GM12878 (cell line): ENCODE measurements around the gene ARHGAP30. TPM values are rescaled to one million over a fixed set of nuclear protein-coding genes. Genes with fewer than 3 reads are reported as not detected.

ENCODE experiments used
- CEBPB ChIP-seq, 2 experiments: fragments of 150-350 bp in 1 of 2; IDR thresholded peaks; 2 replicates each; pipeline ENCODE4 v1.6.1; 2012 to 2014; ENCODE audit warnings: low read depth in 2 of 2, low read length in 2 of 2, borderline replicate concordance in 1 of 2, inconsistent platforms in 1 of 2
- CHD2 ChIP-seq: IDR thresholded peaks from 2 replicates; pipeline ENCODE4 v1.6.1; 2011; ENCODE audit warnings: low read depth, low read length, improper control_type of control experiment, borderline replicate concordance
- FOXM1 ChIP-seq: IDR thresholded peaks from 2 replicates; pipeline ENCODE4 v1.6.1; 2012; ENCODE audit warnings: low read depth, mild to moderate bottlenecking, inconsistent platforms, low read length, moderate library complexity
- HDAC2 ChIP-seq: fragments of 200-600 bp; sonication (generic); IDR thresholded peaks from 2 replicates; pipeline ENCODE4 v1.6.1; 2017
- IRF4 ChIP-seq: IDR thresholded peaks from 2 replicates; pipeline ENCODE4 v1.6.1; 2011; ENCODE audit warnings: low read depth, low read length
- MXI1 ChIP-seq: fragments of 150-350 bp; IDR thresholded peaks from 2 replicates; pipeline ENCODE4 v1.6.1; 2011; ENCODE audit warnings: low read depth, mild to moderate bottlenecking, inconsistent platforms, low read length, improper control_type of control experiment
- POU2F2 ChIP-seq: IDR thresholded peaks from 3 replicates; pipeline ENCODE4 v1.6.1; 2011; ENCODE audit warnings: low read depth, mild to moderate bottlenecking, low read length, borderline replicate concordance
- SMARCA5 ChIP-seq: fragments of 450-650 bp; IDR thresholded peaks from 2 replicates; pipeline ENCODE4 v1.6.1; 2017; ENCODE audit warnings: mild to moderate bottlenecking
- SREBF2 ChIP-seq: IDR thresholded peaks from 2 replicates; pipeline ENCODE4 v1.6.1; 2012; ENCODE audit warnings: mild to moderate bottlenecking, low read length
- STAT3 ChIP-seq: IDR thresholded peaks from 2 replicates; pipeline ENCODE4 v1.6.1; 2011; ENCODE audit warnings: low read depth, low read length, improper control_type of control experiment
- ZNF217 ChIP-seq: fragments of 450-650 bp; IDR thresholded peaks from 2 replicates; pipeline ENCODE4 v1.6.1; 2017; ENCODE audit warnings: antibody characterized with exemption, mild to moderate bottlenecking
- ZNF24 ChIP-seq: fragments of 450-650 bp; IDR thresholded peaks from 2 replicates; pipeline ENCODE4 v1.6.1; 2017; ENCODE audit warnings: antibody characterized with exemption, mild to moderate bottlenecking
- polyA plus RNA-seq, 11 experiments: library from polyadenylated mRNA; depleted of rRNA in 4 of 11; unstranded in 6 of 11; stranded (reverse) in 5 of 11; fragments of >200 nt; fragmentation: Nextera tagmentation in 4 of 11; fragmentation: Illumina TruSeq in 1 of 11; extraction: Ambion mirVana in 4 of 11; extraction: Trizol in 1 of 11; gene quantifications; 1 replicate in 1 of 11; 2 replicates in 10 of 11; pipeline versions ENCODE4 v1.2.1 to v1.2.3, GENCODE V29; 2011 to 2016; ENCODE audit warnings: inconsistent platforms in 2 of 11, missing spikeins in 2 of 11, low read depth in 1 of 11
- total RNA-seq, 4 experiments: library from RNA; depleted of rRNA in 3 of 4; stranded (reverse); fragments of >200 nt in 3 of 4; fragmentation: Illumina TruSeq in 1 of 4; extraction: Trizol in 1 of 4; gene quantifications; 2 replicates each; pipeline versions ENCODE4 v1.2.1 to v1.2.3, GENCODE V29; 2013 to 2021
- TF ChIP-seq, protein P1 (sequence below): fragments of 150-350 bp; IDR thresholded peaks from 2 replicates; pipeline ENCODE4 v1.6.1; 2014; ENCODE audit warnings: mild to moderate bottlenecking, low read depth, low read length

Gene ARHGAP30
- total and polyA plus RNA-seq, 10 of the 15 experiments (the other 5 are each of a cell fraction or from before 2014, with no cell fraction given) = 12.9 to 143 (median 76.3) TPM

DNA sequence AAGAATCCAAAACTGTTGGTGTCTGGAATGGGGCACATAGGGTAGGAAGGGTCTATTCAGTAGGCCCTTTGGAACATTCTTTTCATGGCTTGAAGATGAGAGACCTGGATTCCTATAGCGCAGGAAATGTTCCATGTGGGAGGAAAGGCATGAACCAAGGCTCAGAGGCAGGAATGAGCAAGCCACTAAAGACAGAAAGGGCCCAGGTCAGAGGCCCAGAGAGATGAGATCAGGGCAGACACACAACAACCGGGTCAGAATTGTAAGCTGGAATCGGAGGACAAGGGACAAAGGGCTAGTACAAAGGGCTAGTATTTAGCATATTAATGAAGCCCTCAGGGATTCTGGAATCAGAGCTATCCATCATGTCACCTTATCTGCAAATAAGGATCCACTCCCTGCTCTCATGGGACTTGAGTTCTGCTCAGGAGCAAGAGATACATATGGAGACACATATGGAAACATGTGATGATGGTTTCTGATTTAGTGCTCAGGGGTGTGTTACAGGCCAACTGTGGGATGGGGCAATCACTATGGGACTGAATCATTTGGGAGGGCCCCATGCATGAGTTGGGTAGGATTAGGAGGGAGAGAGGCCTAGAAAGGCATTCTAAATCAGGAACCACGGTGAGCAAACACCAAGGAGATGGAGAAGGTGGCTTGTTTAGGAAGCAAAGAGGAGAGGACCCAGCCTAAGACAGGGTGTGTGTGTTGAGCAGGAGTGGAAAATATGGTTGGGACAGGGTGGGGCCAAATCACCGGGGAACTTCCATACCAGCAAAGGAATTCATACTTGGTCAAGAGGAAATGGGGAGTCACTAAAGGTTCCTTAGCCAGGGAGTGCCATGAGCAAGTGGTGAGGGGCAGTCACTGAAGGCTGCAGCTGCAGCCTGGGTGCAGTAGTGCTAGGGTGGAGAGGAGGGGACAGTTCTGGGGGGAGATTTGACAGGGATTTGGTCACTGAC lies 11.0 kb upstream of the ARHGAP30 start (continued):
- TF ChIP-seq, protein P1, sequence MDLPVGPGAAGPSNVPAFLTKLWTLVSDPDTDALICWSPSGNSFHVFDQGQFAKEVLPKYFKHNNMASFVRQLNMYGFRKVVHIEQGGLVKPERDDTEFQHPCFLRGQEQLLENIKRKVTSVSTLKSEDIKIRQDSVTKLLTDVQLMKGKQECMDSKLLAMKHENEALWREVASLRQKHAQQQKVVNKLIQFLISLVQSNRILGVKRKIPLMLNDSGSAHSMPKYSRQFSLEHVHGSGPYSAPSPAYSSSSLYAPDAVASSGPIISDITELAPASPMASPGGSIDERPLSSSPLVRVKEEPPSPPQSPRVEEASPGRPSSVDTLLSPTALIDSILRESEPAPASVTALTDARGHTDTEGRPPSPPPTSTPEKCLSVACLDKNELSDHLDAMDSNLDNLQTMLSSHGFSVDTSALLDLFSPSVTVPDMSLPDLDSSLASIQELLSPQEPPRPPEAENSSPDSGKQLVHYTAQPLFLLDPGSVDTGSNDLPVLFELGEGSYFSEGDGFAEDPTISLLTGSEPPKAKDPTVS = no peak
- TF ChIP-seq STAT3 (no peak), ZNF217 (no peak), IRF4 (no peak), ZNF24 (no peak), CHD2 (no peak), MXI1 (no peak), FOXM1 (no peak), SMARCA5 (no peak), POU2F2 (no peak), HDAC2 (no peak), SREBF2 (no peak), CEBPB (IDR thresholded peaks at IDR 0.05; ENCODE audit: borderline replicate concordance in 1 of 2, low read depth in 2 of 2, low read length in 2 of 2) (no peak)
